COLO668 (cell line): ENCODE results near the gene PTGIS.
"Not testable (repeated sequence)": the region's sequence is repeated elsewhere in the genome, so short reads cannot be mapped to it uniquely, and the experiment has no call there.

Experiments
- DNase-seq: peaks from one replicate; lab custom pipeline; 2025; ENCODE audit not compliant: unreplicated experiment; lab: John Stamatoyannopoulos, UW

The PTGIS gene

DNA sequence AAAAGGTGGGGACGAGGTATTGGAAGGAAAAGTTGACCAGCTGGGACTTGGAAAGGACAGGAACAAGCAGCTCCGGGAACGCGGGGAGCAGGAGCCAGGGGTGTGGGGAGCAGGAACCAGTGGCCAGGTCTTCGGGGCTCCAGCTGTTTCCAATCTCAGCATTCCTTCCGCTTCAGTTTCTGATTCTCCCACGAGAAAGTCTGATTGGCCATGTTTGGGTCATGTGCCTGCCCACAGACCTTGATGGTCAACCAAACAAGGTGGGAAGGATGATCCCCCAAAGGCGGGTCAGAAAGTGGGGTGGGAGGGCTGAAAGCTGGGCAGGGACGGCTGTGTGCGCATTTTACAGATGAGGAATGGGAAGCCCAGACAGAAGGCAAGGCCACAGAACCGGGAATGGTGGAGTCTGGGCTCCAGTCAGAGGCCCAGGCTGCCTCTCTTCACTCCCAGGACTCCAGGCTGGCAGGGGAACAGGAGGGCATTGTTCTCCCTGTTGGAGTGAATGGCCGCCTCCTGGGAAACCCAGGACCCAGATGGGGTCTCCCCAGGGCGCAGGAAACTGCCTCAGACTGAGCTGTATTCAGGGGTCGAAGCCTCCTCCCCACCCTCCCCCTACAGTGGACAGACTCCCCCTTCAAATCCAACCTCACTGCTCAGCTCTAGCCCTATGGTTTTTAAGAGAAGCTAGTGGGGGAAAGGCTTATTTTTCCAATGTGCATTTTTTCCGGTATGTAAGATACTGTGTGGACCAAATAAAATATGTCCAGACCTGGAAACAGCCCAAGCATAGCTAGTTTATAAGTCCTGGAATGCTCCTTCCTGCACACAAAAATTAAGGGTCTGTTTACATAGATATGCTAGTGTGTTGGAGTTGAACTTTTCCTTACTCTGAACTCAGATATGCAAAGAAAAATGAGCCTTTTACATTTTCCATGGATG, 12.2 kb upstream of the PTGIS start:
- no peak for DNase-seq

DNA sequence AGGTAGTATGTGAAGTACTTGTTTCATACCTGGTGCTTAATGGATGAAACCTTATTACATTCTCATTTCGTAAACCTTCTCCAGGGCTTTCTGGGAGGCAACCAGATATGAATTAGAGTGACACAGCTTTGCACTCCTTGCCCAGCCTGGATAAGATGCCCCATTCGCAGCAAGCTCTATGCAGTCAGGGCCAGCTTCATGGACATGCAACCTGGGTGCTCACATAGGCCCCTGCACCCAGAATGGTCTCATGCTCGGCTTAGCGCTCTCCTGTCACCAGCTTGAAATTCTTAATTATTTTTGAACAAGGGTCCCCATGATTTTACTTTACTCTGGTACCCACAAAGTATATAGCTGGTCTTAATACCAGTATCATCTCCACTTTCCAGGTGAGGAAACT, 11.3 kb upstream of the PTGIS start:
- no peak for DNase-seq

DNA sequence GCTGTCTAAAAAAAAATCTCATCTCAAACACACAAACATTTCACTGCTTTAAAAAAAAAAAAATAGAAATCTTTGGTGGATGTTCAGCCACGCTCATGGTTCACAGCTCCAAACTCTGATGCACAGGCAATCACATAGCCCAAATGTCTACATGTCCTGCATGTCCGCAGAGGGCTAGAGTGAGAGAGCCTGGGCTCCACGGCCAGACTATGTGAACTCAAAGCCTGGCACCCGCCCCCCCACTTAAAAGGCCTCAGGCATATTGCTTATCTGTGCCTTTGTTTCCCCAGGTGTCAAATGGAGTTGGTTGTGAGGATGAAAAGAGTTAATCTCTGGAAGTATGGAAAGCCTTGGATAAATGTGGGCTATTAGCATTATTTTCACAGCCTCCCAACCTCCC, 10.5 kb upstream of the PTGIS start:
- no peak for DNase-seq

DNA sequence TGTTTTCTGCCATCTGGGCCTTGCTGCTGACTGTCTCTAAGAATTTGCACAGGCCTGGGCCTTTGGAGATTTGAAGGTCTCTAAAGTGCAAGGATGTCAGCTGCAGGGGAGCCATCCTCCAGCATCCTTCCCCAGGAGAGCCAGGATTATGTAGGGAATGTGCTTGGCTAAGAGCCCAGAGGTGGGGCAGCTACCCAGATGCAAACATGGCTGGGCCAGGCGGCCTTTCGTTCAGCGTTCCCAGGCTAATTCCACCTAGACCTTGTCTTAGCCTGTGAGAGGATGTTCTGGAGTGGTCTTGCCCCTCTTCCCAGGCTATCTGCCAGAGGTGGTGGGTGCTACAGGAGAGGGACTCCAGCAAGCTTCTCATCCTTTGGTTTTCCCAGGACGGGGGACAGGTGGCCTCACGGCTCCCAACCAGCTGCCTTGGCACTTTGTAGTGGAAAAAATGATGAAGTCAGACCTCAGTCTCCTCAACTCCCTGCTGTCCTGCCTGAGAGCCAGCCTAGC, 7.7 kb upstream of the PTGIS start:
- no peak for DNase-seq

DNA sequence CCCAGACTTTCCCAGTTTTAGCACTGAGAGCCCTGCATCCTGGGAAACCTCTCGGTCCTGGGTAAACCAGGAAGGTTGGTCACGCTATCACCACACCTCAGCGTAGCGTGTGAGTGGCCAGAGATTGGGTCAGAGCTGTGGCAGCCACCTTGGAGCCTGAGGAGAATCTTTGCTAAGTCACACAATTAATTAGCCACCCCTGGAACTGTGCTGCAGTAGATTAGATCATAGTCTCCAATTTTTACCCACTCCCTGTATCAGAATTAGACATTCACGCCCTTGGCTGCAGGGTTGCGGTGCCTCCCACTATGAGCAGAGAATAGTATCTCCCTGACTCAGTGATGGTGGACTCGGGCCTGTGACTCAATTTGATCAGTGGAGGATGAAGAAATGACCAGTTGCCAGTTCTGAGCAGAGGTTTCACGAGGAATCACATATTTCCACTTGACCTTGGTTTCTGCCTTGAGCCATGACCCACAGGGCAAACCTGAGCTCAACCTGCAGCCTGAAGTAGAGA, 6.0 kb upstream of the PTGIS start:
- no peak for DNase-seq

DNA sequence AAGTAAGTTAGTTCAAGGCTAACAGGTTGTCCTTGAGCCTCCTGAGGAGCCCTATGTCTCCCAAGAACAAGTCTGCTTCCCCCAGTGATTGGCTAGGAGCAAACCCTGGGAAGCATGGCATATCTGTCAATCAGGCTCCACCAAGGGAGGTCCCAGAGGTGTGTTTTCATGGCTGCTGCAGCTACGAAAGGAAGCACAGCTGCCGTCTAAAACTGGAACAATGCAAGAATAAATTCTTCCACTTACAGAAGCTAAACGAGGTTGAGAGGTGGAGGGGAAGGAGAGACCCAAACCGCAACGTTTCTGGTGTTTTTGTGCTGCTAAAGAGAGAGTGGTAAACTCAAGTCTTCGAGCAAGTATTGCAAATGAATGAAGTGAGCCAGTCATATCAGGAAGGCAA, 4.9 kb upstream of the PTGIS start:
- no peak for DNase-seq

DNA sequence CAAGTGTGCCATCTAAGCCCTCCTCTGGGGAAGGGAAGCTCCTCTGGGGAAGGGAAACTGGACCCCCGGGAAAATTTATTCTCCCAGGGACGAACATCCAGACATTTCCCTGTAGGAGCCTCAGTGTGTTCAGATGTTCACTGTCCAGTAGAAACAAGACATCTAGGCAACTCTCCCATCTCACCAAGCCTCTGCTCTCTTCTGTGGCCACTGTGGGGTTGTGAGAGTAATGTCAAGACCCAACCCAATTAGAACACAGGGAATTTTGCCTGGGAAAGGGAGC, 3.6 kb upstream of the PTGIS start:
- DNase-seq: no peak

DNA sequence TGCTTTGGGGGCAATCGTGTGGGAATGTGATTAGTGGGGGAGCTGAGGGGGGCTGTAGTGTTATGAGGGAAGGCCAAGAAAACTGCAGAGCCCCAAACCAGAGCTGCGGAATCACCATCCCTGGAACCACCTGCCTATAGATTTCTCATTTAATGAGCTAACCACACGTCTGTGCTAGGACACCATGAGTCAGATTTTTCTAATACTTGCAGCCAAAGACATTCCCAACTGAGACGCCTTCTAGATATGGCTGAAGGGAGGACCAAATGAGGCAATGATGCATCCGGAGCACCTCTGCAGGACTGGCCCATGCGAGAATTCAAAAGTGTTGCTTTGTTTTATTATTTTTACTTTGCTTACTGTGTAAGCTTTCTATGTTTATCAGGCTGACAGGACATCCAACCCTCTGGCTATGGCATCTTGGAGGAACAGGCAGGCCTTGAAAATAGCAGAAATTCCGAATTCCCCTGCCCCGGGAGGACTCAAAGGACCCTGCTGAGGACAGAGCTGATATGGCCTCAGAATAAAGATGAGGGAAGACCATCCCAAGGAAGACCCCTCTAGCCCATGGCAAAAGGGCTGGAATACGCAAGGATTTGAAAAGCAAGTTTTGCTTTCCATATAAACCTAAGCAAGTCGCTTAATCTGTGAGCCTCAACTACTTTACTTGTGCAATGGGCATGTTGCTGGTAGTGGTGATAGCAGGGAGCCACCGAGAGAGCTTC, 3.1 kb upstream of the PTGIS start:
- DNase-seq: no peak

DNA sequence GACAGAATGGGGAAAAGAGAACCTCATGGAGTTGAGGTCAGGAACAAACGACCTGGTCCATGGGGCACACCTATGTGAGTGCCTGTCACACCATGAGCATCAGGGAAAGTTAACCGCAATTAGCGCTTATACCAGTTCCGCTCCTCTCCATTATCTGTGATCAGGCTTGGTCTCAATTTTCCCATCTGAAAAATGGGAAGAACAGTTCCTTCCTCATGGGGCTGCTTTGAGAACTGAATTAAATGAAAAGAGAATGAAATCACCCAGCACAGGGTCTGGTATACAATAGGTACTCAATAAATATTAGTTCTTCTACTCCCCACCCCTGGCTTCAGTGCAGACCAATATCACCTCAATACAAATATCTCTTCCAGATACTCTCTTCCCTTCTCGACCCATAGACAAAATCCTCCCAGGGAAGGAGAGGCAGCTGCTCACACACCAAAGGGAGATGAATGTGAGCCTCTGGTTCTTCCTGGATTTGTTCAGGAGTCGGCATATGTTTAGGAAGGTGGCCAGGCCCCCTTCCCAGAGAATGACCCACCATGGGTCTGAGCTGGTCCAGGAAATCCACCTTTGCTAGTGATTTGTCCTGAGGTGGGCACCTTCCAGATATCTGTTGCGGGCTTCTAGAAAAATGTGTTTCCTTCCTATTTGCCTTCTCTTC, 2.4 kb upstream of the PTGIS start:
- no peak for DNase-seq

DNA sequence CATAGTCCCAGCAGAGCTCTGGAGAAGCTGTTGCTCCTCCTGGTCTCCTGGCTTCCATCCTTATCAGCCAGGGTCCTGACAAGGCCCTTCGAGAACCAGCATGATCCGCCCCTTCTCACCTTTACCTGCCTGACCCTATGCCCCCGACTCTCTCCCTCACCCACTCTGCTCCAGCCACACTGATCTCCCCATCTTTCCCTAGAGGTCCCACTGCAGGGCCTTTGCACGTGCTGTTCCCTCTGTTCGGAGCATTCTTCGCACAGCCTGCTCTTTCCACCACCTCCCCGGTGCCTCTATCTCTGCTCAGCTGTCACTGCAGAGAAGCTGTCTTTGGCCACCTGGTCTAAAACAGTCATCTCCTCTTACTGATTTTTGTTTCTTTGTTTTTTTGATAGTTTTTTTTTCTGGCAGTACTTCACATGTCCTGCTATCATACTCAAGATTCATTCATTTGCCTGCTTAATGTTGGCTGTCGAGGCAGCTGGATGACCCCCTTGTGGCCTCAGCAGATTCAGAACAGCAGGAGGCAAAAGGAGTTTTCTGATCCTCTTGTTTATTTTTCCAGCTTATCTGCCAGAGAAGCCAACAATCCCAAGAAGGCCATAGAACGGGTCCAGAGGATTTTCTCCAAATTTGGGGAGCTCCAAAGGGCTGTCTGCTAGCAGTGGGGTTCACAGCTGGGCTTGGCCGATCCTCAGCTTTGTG, 1.6 kb upstream of the PTGIS start:
- DNase-seq: no peak

DNA sequence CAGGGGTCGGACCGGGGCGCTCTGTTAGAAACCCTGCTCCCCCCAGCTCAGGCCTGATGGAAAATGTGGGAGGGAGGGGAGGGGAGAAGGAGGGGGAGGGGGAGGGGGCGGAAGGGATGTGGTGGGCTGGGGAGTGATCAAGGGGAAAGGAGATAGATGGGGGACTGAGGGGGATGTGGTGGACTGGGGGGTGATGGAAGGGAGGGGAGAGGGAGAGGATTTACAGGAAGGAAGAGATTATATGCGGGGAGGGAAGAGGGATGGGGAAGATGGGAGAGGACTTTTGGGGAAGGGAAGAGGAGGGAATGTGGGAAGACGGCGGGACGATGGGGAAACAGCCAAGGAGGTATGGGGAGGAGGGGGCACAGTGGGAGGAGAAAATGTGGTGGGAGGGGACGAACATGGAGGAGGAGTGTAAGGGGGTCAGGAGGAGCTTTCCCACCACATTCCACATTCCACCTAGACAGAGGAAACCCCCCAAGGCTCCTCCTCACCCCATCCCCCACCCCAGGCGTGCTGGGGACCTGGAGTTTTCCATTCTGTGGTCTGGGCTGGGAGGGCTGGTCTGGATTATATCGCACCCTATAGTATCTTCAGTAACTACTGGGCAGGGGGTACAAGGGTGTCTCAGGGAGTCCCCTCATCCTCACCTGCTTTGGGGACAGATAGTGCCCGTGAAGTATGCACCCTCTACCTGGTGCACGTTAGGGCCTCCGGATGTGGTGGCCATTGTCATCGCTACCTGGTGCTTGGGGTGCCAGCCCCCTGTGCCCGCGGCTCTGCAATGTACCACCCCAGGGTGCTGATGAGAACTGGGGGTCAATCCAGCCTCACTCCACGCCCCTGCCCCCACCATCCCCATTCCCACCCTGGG, 578 bp upstream of the PTGIS start:
- no peak for DNase-seq

DNA sequence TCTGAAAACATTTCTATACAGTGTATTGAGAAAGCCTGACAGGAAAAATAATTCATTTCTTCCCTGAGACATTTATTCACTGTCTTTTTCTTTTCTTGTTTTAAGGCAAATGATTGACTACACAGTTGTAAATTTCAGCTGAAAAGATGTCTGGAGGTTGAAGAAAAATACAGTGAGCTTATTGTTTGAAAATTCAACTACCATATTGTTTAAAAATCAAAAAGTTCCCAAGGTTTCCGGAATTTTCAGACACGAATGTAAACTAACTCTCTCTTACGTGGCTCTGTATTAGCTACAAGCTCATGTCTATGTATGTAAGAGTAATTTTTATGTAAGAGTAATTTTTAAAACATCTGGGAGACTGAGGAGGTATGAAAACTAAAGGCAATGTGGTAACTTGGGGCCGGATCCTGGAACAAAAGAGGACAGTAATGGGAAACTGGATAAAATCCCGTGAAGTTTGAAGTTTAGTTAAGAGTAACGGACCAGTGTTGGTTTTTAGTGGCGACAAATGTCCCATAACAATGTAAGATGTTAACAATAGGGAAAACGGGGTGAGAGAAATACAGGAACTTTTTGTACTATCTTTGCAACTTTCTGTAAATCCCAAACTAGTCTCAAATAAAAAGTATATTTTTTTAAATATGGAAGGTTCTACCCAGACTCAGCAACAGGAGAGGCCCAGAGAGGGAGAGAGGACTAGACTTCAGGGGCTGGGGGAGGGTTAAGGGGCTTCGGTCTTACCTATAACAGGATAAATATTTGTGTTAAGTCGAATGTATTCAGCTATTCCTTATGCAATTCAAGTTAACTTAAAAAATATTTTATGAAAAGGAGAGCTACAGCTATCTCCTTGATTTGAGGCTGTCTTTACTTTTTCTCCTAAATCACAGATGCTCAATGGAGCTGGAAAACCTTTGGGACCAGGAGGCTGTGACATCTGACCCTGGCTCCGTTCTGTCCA, 1.3 kb downstream of the PTGIS start:
- no peak for DNase-seq

DNA sequence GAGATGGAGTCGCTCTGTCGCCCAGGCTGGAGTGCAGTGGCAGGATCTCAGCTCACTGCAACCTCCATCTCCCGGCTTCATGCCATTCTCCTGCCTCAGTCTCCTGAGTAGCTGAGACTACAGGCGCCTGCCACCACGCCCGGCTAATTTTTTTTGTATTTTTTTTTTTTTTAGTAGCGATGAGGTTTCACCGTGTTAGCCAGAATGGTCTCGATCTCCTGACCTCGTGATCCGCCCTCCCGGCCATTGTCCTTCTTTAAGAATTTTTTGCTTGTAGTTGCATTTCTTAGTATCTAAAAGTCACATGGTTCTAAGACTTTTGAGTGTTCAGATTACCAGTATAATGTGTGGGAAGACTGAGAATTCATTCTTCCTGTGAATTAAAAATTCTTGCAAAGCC, 2.9 kb downstream of the PTGIS start:
- not testable (repeated sequence) for DNase-seq

DNA sequence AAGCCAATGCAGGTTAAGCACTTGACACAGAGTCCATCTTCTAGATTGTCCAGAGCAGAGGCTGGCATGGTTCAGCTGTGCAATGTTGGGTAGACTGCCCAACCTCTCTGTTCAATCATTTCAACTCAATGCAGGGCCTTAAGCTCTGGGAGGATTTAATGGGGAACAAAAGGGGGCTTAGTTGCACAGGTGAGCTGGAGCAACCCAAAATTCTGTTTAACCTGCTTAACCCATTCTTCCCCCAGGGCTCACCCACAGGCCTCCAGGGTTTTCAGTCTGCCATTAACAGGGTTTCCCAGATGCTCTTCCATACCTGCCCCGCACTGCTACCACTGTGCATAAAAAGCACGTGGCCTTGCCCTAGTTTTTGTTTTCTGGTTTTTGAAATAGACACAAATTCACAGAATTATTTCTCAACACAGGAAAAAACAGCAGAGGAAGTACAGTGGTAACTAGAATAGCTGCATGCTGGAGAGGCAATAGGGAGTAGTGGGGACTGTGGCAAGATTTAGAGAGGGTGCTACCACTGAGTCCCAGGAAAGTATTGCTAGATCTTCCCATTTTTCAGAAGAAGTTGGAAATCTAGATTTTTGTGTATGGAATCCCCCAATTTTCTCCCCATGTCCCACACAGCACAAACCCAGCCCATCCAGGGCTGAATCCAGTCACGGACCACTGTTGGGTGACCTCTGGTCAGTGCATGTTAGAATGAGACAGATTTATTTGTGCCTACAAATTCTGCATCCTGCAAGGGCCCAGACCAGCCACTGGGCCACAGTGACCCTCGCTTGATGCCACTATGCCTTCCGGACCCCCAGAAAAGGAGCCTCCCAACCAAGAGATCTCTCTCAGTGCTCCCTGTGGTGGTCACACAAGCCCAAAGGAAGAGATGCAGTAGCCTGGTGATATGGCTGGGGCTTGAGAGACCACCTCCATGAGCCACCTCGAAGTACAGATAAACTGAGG, 4.6 kb downstream of the PTGIS start:
- no peak for DNase-seq

DNA sequence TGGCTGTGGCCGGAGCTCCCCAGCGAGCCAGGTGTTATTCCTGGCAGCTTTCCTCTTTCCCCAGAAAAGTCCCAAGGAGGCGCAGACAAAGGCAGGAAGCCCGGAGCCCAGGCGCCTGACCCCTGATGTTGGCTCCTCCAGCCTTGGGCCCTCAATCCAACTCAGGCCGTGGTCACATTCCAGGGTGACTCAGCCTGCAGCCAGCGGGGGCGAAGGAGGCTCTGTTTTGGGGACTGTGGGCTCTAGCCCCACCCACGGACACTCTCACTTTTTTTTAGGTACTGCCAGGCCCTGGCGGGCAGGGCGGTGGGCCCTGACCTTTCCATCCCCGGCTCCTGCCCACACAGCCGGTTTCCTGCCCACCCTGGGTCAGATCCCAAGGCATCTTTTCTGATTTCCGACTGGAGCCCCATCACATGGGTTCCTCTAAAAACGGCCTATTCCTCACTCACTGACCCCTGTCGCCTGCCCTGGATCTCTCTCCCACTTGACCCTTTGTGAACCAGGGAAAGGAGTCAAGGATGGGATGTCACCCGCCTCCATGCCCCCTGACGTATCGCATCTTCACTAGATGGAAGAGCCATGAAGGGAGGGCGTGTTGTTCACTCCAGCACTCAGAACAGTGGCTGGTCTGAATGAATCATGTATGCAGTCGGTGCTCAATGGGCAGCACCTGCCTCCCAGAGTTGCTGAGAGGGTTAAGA, 5.5 kb downstream of the PTGIS start:
- DNase-seq: no peak

DNA sequence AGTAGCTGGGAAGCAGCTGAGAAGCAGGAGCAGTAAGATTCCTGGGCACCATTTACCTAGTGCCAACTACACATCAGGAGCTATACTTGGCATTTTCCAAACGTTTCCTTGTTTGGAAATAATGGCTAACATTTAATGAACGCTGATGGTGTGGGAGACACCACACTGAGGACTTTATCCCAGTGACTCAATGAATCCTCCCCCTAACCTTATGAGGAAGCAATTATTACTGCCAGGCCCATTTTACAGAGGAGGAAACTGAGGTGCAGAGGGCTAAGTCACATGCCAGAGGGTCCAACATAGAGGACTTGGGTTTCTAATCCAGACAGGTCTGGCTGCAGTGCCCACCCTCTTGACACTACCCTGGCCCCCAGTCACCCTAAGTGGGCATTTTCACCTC, 6.1 kb downstream of the PTGIS start:
- DNase-seq: no peak

DNA sequence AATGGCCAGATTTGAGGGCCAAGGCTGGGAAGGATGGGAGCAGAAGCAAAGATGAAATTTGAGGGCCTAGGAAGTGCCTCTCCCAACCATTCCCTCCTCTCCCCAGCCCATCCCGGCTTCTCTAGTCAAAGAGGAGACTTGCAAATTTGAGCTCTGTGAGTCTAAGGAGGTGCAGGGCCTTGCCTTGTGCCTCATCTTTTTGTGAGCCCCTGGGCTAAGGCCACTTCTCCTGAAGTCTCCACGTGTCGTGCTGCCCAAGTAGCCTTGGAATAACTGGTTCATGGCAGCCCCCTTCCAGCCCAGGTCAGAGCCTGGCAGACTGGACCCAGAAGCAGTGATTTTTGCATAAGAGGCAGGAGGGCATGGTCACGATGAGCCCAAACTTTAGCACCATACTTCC, 6.7 kb downstream of the PTGIS start:
- DNase-seq: no peak
